Ishikawa (cell line): Measurements from ENCODE around the gene PEMT.

Experiments
- CEBPB ChIP-seq: IDR thresholded peaks from 2 replicates; pipeline ENCODE4 v1.6.1; 2012
- CREB1 ChIP-seq: IDR thresholded peaks from 2 replicates; pipeline ENCODE4 v1.6.1; 2012; ENCODE audit warnings: low read depth
- EGR1 ChIP-seq: IDR thresholded peaks from 2 replicates; pipeline ENCODE4 v1.6.1; 2012
- EP300 ChIP-seq: IDR thresholded peaks from 2 replicates; pipeline ENCODE4 v1.6.1; 2012; ENCODE audit warnings: borderline replicate concordance
- FOXM1 ChIP-seq: IDR thresholded peaks from 2 replicates; pipeline ENCODE4 v1.6.1; 2012; ENCODE audit warnings: low read depth, borderline replicate concordance
- NFIC ChIP-seq: IDR thresholded peaks from 2 replicates; pipeline ENCODE4 v1.6.1; 2012
- RAD21 ChIP-seq: IDR thresholded peaks from 2 replicates; pipeline ENCODE4 v1.6.1; 2012; ENCODE audit warnings: low read depth
- TAF1 ChIP-seq: IDR thresholded peaks from 2 replicates; pipeline ENCODE4 v1.6.1; 2012; ENCODE audit warnings: low read depth, mild to moderate bottlenecking
- TCF12 ChIP-seq: IDR thresholded peaks from 2 replicates; pipeline ENCODE4 v1.6.1; 2012; ENCODE audit warnings: low read depth
- TEAD4 ChIP-seq: IDR thresholded peaks from 2 replicates; pipeline ENCODE4 v1.6.1; 2012
- YY1 ChIP-seq: IDR thresholded peaks from 2 replicates; pipeline ENCODE4 v1.6.1; 2012; ENCODE audit warnings: low read depth
- ZBTB7A ChIP-seq: IDR thresholded peaks from 2 replicates; pipeline ENCODE4 v1.6.1; 2012; ENCODE audit warnings: low read depth
- TF ChIP-seq, protein P1 (sequence below): IDR thresholded peaks from 2 replicates; pipeline ENCODE4 v1.6.1; 2012
- TF ChIP-seq, protein P2 (sequence below): IDR thresholded peaks from 2 replicates; pipeline ENCODE4 v1.6.1; 2012; ENCODE audit warnings: low read depth, mild to moderate bottlenecking
- TF ChIP-seq, protein P3 (sequence below): IDR thresholded peaks from 2 replicates; pipeline ENCODE4 v1.6.1; 2012

The PEMT gene

GRCh38 chr17:17564896-17565295 is 26.6 kb downstream of the PEMT start:
- TF ChIP-seq CREB1, result no peak

GRCh38 chr17:17564323-17564722 is 27.2 kb downstream of the PEMT start:
- TF ChIP-seq, protein P1, sequence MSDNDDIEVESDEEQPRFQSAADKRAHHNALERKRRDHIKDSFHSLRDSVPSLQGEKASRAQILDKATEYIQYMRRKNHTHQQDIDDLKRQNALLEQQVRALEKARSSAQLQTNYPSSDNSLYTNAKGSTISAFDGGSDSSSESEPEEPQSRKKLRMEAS, result no peak
- TF ChIP-seq EP300 (no peak), ZBTB7A (no peak), YY1 (no peak), TAF1 (no peak), TCF12 (no peak), RAD21 (no peak), CEBPB (no peak), NFIC (no peak), TEAD4 (no peak), EGR1 (no peak), CREB1 (no peak), FOXM1 (no peak)
- TF ChIP-seq, protein P2, sequence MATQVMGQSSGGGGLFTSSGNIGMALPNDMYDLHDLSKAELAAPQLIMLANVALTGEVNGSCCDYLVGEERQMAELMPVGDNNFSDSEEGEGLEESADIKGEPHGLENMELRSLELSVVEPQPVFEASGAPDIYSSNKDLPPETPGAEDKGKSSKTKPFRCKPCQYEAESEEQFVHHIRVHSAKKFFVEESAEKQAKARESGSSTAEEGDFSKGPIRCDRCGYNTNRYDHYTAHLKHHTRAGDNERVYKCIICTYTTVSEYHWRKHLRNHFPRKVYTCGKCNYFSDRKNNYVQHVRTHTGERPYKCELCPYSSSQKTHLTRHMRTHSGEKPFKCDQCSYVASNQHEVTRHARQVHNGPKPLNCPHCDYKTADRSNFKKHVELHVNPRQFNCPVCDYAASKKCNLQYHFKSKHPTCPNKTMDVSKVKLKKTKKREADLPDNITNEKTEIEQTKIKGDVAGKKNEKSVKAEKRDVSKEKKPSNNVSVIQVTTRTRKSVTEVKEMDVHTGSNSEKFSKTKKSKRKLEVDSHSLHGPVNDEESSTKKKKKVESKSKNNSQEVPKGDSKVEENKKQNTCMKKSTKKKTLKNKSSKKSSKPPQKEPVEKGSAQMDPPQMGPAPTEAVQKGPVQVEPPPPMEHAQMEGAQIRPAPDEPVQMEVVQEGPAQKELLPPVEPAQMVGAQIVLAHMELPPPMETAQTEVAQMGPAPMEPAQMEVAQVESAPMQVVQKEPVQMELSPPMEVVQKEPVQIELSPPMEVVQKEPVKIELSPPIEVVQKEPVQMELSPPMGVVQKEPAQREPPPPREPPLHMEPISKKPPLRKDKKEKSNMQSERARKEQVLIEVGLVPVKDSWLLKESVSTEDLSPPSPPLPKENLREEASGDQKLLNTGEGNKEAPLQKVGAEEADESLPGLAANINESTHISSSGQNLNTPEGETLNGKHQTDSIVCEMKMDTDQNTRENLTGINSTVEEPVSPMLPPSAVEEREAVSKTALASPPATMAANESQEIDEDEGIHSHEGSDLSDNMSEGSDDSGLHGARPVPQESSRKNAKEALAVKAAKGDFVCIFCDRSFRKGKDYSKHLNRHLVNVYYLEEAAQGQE, result no peak
- TF ChIP-seq, protein P3, sequence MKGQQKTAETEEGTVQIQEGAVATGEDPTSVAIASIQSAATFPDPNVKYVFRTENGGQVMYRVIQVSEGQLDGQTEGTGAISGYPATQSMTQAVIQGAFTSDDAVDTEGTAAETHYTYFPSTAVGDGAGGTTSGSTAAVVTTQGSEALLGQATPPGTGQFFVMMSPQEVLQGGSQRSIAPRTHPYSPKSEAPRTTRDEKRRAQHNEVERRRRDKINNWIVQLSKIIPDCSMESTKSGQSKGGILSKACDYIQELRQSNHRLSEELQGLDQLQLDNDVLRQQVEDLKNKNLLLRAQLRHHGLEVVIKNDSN, result no peak

DNA sequence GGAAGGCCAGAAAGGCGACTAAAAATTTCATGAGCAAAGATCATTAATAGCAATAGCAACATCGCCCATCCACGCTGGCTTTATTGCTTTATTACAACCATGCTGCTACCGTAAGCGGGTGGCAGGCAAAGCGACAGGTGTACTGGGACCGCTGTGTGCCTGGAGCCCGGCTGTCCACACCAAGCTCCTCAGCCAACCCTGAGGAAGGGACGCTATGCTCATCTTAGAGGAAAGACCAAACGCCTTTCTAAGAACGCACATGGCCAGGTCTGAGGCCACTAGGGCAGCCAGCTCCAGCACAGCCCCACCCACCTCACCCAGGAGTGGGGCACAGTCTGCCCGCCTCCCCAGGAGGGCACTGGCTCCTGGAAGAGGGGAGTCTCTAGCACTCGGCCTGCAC is 28.0 kb downstream of the PEMT start:
- TF ChIP-seq, protein P3, result no peak
- TF ChIP-seq, protein P2, result no peak
- TF ChIP-seq ZBTB7A (no peak), TEAD4 (no peak), YY1 (no peak), NFIC (no peak)

- TF ChIP-seq ZBTB7A (no peak), TEAD4 (no peak), RAD21 (no peak), EGR1 (no peak), YY1 (no peak), FOXM1 (no peak)
- TF ChIP-seq, protein P2, result no peak
- TF ChIP-seq, protein P1, result no peak
- TF ChIP-seq, protein P3, result no peak
Observed at GRCh38 chr17:17562146-17562511, 29.4 kb downstream of the PEMT start.

- TF ChIP-seq ZBTB7A (no peak), TAF1 (no peak), TCF12 (no peak), RAD21 (no peak), CEBPB (no peak), YY1 (no peak), NFIC (no peak)
- TF ChIP-seq, protein P1, result no peak
- TF ChIP-seq, protein P3, result no peak
Observed at GRCh38 chr17:17561408-17562145, 29.9 kb downstream of the PEMT start.
